Dermis microvascular lymphatic vessel endothelial cell (primary cell): Measurements from ENCODE around the gene CFAP298. TPM values are rescaled to one million over a fixed set of nuclear protein-coding genes. Genes with fewer than 3 reads are reported as not detected.

Experiments
- DNase-seq, 2 donors: peaks; one replicate each; pipeline versions ENCODE4 v3.0.0 to v3.0.0-alpha.2; 2010; ENCODE audit warnings: low read depth in 2 of 2
- total RNA-seq: library from RNA; depleted of rRNA; stranded (reverse); fragments of >200 nt; gene quantifications from 2 replicates; pipeline ENCODE4 v1.2.1, GENCODE V29; 2014

CFAP298 gene
- total RNA-seq, 1 donor from 2014 or later, result 34.1 TPM

DNA sequence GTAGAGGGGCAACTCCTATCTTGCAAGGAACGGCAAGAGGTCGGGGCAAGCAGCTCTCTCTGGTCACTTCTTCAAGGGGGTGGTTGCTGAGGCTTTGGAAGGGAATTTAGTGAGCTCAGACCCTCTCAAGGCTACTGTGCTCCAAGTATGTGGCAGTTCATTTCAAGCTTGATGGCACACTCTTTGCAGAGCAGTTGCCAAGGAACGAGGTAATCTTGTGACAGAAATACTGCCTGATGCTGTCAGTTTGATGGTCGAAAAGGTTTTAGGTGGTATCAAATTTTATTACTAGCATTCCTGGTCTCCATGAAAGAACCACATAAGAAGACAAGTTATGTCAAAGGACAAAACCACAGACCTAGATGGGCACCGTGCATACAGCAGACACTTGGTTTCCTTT is 13.1 kb downstream of the CFAP298 start:
- no peak for DNase-seq

GRCh38 chr21:32597205-32597604 is 15.0 kb downstream of the CFAP298 start:
- DNase-seq, result peak; percentile 93 to 96

- no peak for DNase-seq
These were observed 16.7 kb downstream of the CFAP298 start for GRCh38 chr21:32595431-32595830.

DNA sequence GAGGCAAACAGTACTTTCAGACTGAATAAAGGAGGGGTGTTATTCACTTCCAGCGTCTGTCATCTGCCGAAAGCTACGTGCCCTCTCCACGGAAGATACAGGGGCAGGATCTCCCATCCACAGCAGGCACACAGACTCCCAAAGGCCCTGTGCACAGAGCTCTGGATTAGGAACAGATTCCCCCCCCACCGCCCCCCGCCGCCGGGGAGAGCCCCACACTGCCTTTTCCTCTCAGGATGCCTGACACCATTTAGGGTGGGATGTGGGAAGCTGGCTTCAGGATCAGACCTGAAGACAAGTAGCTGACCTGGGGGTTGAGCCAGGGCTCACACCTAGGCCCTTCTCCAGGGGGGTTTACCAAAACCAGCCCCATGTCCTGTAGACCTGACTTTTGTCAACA is 18.5 kb downstream of the CFAP298 start:
- no peak for DNase-seq

GRCh38 chr21:32592929-32593502 is 19.2 kb downstream of the CFAP298 start:
- DNase-seq, result no peak

- DNase-seq, result no peak
These were observed 22.0 kb downstream of the CFAP298 start for GRCh38 chr21:32590130-32590529.

GRCh38 chr21:32587651-32588050 is 24.5 kb downstream of the CFAP298 start:
- DNase-seq, result no peak

DNA sequence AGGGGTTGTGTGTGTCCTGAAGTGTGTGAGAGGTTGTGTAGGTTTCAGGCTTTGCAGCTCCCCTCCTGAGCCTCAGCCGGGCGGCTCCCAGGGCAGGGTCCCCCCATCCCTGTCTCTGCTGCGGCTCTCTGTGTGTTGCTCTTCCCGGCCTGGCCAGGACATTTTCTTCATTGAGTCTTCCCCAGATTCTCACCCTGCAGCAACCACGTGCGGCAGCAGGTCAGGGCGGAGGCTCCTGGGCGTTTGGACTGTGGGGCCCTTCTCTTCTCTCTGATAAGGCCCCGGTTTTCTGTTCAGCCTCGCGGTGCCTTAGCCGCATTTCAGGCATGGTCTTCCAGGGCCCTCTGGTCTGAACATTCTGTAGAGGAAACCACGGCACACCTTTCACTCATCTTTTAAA is 25.1 kb downstream of the CFAP298 start:
- DNase-seq, result no peak

DNA sequence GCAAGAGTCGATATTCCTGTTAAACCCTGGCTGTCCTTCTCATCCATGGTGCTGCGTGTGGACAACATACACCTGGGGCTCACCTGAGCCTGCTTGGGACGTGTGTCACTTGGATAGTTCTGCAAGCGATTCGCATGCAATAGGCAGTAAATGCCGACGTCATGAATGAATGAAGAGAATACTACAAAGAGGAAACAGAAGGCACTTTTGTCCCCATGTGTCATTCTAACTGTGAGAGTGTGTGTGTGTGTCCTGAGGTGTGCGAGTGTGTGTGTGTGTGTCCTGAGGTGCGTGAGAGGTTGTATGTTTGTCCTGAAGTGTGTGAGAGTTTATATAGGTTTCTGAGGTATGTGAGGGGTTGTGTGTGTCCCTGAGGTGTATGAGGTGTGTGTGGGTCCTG is 26.2 kb downstream of the CFAP298 start:
- no peak for DNase-seq

GRCh38 chr21:32585042-32585710 is 27.0 kb downstream of the CFAP298 start, which contains the start of gene TCP10L:
TCP10L (minus strand) TSS chr21:32585523; CDS start chr21:32584304, 1,219 bp downstream.
- no peak for DNase-seq

DNA sequence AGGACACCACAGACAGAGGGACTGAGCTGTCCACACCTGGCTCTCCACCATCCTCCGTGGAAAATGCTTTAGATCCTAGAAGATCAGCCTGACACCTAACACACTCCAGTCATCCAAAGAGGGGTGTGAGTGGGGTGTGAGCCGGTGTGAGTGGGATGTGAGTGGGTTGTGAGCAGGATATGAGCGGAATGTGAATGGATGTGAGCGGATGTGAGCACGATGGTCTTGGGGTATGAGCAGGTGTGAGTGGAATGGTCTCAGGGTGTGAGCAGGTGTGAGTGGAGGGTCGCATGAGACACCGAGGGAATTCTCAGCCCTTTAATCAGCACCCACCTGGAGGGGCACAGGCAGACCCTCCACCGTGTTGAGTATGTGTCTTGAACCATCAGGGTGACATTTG is 27.7 kb downstream of the CFAP298 start:
- DNase-seq, result no peak

DNA sequence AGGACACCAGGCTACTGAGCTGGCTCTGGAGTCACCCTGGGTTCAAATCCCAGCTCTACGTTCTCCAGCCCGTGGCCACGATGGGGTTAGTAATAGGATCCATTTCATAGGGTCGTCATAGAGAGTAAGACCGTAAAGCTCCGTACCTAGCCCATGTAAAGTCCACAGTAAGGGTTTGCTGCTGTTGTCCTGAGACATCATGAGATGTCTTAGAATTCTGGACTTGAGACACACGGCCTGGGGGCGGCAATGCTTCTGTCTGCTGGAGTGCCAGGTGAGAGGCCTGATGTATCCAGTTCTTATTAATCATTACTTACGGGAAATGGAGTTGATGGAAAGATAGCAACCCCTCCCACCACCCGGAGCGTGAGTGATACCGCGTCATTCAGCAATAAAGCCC is 30.4 kb downstream of the CFAP298 start:
- DNase-seq, result no peak

DNA sequence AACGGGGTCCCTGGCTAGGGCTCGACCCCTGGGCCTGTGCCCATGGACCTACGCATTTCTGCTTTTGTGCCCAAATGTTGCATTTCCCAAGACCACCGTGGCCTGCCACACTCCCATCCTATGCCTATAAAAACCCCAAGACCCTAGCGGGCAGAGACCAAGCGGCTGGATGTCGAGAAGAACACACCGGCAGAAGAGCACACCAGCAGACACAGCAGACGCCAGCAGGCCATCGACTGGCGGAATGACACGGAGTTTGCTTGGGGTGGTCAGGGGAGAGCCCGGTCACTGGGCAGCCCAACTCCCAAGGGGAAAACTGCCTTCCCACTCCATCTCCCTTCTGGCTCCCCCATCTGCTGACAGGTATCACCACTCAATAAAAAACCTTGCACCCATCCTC is 31.2 kb downstream of the CFAP298 start:
- DNase-seq, result no peak

DNA sequence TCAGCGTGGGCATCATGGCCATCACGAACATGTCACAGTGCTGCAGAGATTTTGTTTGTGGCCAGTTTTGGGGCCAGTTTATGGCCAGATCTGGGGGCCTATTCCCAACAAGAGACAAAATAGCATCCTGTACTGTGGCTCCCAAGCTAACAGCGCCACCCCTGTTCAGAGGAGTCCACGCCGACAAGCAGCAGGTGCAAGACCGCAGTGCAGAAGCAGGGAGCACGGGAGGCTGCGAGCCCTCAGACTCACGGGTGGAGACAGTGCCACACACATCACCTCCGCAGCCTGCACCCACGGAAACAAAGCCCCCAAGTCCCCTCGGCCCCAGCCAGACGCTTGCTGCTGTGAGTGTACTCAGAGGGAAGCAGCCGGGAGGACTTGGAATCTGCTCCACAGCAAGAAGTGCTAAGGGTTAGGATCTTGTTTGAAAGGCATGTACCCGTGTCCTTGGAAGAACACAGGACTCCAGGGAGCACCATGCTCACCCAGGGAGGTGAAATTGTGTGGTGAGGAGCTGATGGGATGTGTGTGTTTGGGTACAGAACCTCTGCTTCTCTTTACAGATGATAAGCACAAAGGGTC is 34.0 kb downstream of the CFAP298 start:
- DNase-seq, result peak in 1 of 2 donors; percentile 38

DNA sequence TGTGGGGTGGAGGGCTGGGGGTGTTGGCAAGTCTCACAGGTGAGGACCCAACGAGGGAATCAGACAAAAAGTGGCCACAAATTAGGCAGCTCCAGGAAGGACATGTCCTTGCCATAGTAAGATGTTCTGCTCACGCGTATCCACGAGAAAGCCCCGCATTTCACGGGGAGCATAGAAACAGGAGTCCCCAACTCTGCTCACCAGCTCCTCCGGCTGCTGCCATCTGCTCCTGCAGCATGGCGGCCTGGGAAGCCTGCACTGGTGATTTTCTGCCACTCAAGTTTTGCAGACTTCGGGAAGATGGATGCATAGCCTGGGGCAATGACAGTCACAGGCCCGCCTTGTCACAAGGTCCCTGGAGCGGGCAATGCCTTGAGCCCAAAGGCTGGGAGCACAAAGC is 36.2 kb downstream of the CFAP298 start:
- DNase-seq, result no peak

DNA sequence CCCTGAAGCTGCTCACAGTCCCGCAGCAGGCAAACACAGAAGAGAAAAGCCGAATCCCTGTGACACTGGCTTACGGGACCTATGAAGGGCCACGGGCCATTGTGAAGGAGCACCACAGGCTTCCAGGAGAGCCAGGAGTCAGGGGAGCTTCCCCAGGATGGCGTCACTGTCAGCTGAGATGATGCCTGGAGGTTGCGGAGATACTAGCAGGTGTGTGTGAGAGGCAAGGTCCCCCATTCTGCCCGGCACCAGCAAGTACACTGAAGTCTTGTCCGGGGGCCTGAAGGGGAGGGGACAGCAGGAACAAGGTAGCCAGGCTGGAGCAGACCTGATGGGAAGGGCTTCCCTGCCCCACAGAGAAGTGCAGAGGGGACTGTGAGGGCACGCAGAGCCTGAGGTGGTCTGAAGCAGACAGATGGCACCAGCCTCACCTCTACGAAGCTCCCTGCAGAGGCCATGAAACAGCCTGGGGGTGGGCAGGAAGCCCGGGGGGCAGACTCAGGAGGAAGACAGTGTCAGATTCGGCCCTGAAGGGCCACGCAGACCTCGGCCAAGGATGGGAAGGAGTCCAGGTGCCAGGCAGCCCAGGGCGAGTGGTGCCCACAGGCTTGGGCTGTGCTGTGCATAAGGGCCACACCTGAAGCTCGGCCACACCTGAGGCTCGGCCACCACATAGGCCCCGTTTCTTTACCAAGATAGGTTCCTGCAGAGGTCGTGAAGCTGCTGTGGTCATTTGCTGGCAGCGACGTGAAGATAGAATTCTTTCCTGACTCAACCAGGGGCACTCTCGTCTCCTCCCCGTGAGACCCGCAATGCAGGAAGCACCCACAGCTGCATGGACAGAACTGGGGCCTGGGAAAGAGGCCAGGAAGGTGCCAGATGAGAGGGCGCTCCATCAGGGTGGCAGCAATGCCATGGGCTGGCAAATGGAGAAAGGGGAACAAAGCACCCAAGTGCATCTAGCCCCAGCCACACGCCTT is 36.9 kb downstream of the CFAP298 start:
- DNase-seq, result no peak

DNA sequence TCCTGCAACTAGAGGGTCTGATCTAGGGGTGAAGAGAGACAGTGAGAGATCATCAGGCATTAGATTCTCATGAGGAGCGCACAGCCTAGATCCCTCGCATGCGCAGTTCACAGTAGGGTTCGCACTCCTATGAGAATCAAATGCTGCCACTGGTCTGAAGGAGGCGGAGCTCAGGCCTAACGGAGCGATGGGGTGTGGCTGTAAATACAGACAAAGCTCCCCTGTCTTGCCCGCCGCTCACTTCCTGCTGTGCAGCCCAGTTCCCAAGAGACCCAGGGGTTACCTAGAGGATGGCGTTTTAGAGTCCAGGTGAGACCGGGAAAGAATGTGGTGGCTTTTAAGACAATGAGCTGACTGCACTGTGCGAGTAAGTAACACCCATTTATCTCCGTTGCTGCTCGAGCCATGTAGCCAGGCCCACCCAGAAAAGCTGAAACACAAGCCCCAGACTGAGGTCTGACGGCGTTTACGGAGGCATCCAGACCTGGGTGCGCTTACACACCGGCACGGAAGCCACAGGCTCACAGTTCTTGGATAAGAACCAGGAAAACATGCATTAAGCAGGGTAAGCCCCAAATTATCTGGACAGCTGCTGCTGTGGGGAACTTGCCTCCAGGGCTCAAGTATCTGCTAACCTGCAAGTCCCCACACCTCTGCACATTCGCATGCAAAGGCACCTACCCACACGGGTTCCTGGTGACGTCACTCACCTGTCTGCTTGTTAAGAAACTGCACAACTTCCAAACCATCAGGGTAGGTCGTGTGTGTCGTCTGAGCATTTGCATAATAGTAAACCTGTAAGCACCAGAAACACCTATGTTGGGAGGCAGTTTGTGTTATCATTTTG is 39.4 kb downstream of the CFAP298 start:
- DNase-seq, result no peak

GRCh38 chr21:32570456-32570855 is 41.7 kb downstream of the CFAP298 start:
- no peak for DNase-seq

DNA sequence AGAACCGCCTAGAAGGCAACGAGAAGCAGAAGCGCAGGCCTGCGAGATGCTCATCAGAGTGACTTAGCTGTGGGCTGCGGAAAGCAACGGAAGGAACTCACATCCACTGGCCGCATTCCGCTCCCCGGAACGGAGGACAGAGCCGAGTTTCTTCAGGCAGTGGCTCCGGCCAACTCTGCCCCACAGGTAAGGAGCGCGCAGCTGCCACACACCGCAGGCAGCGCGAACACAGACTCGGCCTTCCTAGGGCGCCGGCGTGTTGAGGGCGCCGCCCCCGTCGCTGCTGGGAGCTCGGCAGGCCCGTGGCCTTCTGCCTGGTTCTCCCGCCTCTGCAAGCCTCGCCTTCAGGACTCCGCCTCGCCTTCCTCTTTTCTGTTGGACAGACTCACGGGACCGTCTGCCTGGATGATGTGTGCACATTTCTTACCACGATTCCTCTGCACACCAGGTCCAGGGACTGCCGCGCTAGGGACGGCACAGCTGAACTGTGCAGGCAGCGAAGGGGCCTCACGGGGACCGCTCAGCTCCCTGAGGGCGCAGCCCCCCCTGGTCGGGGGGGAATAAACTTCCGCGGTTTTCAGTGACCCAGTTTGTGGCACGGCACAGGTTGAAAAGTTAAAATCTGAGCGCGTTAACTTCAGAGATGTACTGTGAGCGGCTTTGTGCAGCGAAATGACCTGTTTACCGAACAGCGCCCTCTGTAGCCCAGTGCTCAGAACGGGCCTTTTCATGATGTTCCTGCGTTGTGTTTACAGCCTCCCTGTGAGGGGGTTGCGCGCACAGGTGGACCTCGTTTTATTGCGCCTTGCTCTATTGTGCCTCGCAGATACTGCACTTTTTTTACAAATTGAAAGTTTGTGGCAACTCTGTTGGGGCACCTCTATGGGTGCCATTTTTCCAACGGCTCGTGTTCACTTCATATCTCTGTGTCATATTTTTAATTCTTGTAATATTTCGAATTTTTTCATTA is 42.6 kb downstream of the CFAP298 start:
- DNase-seq, result peak; percentile 77 to 91

- no peak for DNase-seq
These were observed 44.6 kb downstream of the CFAP298 start for GRCh38 chr21:32567626-32568025.
